Endothelial cell of umbilical vein (primary cell): Measurements from ENCODE around the gene LONRF3. TPM values are rescaled to one million over a fixed set of nuclear protein-coding genes. Genes with fewer than 3 reads are reported as not detected.

Experiments used
- BruUV-seq: library from RNA; stranded (reverse); fragments of 400-500 nt; replicated peaks from 2 replicates; lab custom pipeline; 2021; lab: Mats Ljungman, UMichigan
- CTCF ChIA-PET: fragments of 300-600, 350-600 bp; sonication (Branson Sonifier 250); formaldehyde crosslinking; loops from one replicate; lab custom pipeline; 2021; ENCODE audit warnings: antibody characterized with exemption, inconsistent platforms; lab: Charles Lee
- POLR2A ChIA-PET: fragments of 300-600, 350-600 bp; sonication (Branson Sonifier 250); formaldehyde crosslinking; loops from one replicate; lab custom pipeline; 2021; ENCODE audit warnings: antibody characterized with exemption, inconsistent platforms; lab: Charles Lee
- DNase-seq: peaks from one replicate; pipeline ENCODE4 v3.0.0-alpha.2; 2011; ENCODE audit warnings: low read depth, low spot score
- FAIRE-seq: peaks from 2 replicates; lab custom pipeline; 2011; peaks lifted over from hg19 to GRCh38; lab: Jason Lieb, UNC
- H2AFZ ChIP-seq: 2 replicates; pipeline ENCODE4 v1.6.0; 2012; ENCODE audit warnings: low read depth, low read length, control low read depth, inconsistent platforms
- H3K27ac ChIP-seq: 2 replicates; pipeline ENCODE4 v1.5.1; 2011; ENCODE audit warnings: low read depth, mild to moderate bottlenecking, control low read depth, low read length, moderate library complexity; ENCODE audit not compliant: insufficient read depth
- H3K27me3 ChIP-seq, 2 experiments: 2 replicates each; pipeline versions ENCODE4 v1.6.0 to v1.6.1; 2011; ENCODE audit warnings: low read length in 2 of 2, mixed read lengths in 1 of 2; ENCODE audit not compliant: control insufficient read depth in 2 of 2, insufficient read depth in 2 of 2
- H3K36me3 ChIP-seq, 2 experiments: 2 replicates in 1 of 2; 3 replicates in 1 of 2; pipeline ENCODE4 v1.5.1; 2011; ENCODE audit warnings: low read length in 2 of 2, mild to moderate bottlenecking in 1 of 2, moderate library complexity in 1 of 2; ENCODE audit not compliant: control insufficient read depth in 2 of 2, insufficient read depth in 2 of 2; ENCODE audit errors: extremely low read depth in 1 of 2
- H3K4me1 ChIP-seq: 3 replicates; pipeline ENCODE4 v1.5.1; 2011; ENCODE audit warnings: mild to moderate bottlenecking, low read length; ENCODE audit not compliant: control insufficient read depth, insufficient read depth; ENCODE audit errors: extremely low read depth
- H3K4me2 ChIP-seq: 2 replicates; pipeline ENCODE4 v1.6.1; 2011; ENCODE audit warnings: low read length, control low read depth, mixed read lengths; ENCODE audit not compliant: insufficient read depth
- H3K4me3 ChIP-seq, 3 experiments: fragments of 200-600 bp in 1 of 3; sonication (generic), shearing (Covaris generic) in 1 of 3; replicated peaks in 1 of 3; 2 replicates each; pipeline ENCODE4 v1.5.1; 2011 to 2016; ENCODE audit warnings: control low read depth in 3 of 3, low read length in 3 of 3, mild to moderate bottlenecking in 2 of 3, inconsistent platforms in 1 of 3, low read depth in 1 of 3, moderate library complexity in 1 of 3; ENCODE audit not compliant: insufficient read depth in 1 of 3
- H3K79me2 ChIP-seq: 2 replicates; pipeline ENCODE4 v1.6.0; 2012; ENCODE audit warnings: low read length, inconsistent platforms; ENCODE audit not compliant: control insufficient read depth, insufficient read depth
- H3K9ac ChIP-seq: replicated peaks from 2 replicates; pipeline ENCODE3; 2011; ENCODE audit warnings: low read length, control low read depth; ENCODE audit not compliant: insufficient read depth; ENCODE audit errors: extremely low read depth
- H3K9me1 ChIP-seq: replicated peaks from 3 replicates; pipeline ENCODE4 v1.6.0; 2011; ENCODE audit warnings: mild to moderate bottlenecking, low read length; ENCODE audit not compliant: control insufficient read depth, insufficient read depth; ENCODE audit errors: extremely low read depth
- H3K9me3 ChIP-seq: replicated peaks from 2 replicates; pipeline ENCODE4 v1.5.1; 2012; ENCODE audit warnings: low read length, inconsistent platforms; ENCODE audit not compliant: control insufficient read depth, insufficient read depth
- H4K20me1 ChIP-seq: replicated peaks from 2 replicates; pipeline ENCODE3; 2011; ENCODE audit warnings: mild to moderate bottlenecking, low read length; ENCODE audit not compliant: control insufficient read depth, insufficient read depth; ENCODE audit errors: extremely low read depth
- EZH2 ChIP-seq: IDR thresholded peaks from 2 replicates; pipeline ENCODE4 v1.6.1; 2012; ENCODE audit warnings: borderline replicate concordance, low read depth, mild to moderate bottlenecking, moderate library complexity, low read length, inconsistent platforms; ENCODE audit not compliant: severe bottlenecking
- FOS ChIP-seq: IDR thresholded peaks from 2 replicates; pipeline ENCODE4 v1.6.1; 2011; ENCODE audit warnings: mild to moderate bottlenecking, low read length, moderate library complexity, borderline replicate concordance; ENCODE audit not compliant: insufficient read depth
- GATA2 ChIP-seq: IDR thresholded peaks from 2 replicates; pipeline ENCODE4 v1.7.0; 2011; ENCODE audit warnings: low read depth, mild to moderate bottlenecking, moderate library complexity, mixed read lengths, low read length; ENCODE audit not compliant: insufficient read length, insufficient read depth
- JUN ChIP-seq: IDR thresholded peaks from 2 replicates; pipeline ENCODE4 v1.6.1; 2011; ENCODE audit warnings: borderline replicate concordance, low read depth; ENCODE audit not compliant: insufficient read length, insufficient read depth
- MYC ChIP-seq: IDR thresholded peaks from one replicate; pipeline ENCODE4 v1.6.1; 2011; ENCODE audit warnings: mild to moderate bottlenecking, low read depth, low read length
- POLR2A ChIP-seq: IDR thresholded peaks from 2 replicates; pipeline ENCODE4 v1.6.1; 2012; ENCODE audit warnings: low read depth, mild to moderate bottlenecking, control low read depth, low read length
- POLR2AphosphoS5 ChIP-seq: IDR thresholded peaks from 2 replicates; pipeline ENCODE4 v1.6.1; 2012; ENCODE audit warnings: low read depth, mild to moderate bottlenecking, control low read depth, low read length, moderate library complexity; ENCODE audit not compliant: insufficient read depth
- dilution Hi-C: fragments of 300-500 bp; cut with MboI; formaldehyde crosslinking; loops from one replicate; pipeline ENCODE4 v1.15.0; 2019; ENCODE audit warnings: low sequenced_read_pairs; ENCODE audit not compliant: extremely low pct_ligation_motif_present
- intact Hi-C: fragments of 100-400 bp; cut with micrococcal nuclease; formaldehyde crosslinking; loops from one replicate; pipeline ENCODE4 v1.10.0; 2022
- polyA plus RNA-seq, 4 experiments: library from polyadenylated mRNA; depleted of rRNA in 3 of 4; stranded (reverse) in 3 of 4; unstranded in 1 of 4; fragments of >200 nt; gene quantifications; 2 replicates each; pipeline versions ENCODE4 v1.2.1 to v1.2.3, GENCODE V29; 2011 to 2012; ENCODE audit warnings: missing spikeins in 1 of 4
- total RNA-seq: library from RNA; stranded (reverse); gene quantifications from 2 replicates; pipeline ENCODE4 v1.2.3, GENCODE V29; 2021
- TF ChIP-seq, protein P1 (sequence below), 2 donors: IDR thresholded peaks; 1 replicate in 1 of 2; 2 replicates in 1 of 2; pipeline ENCODE4 v1.5.1; 2011; ENCODE audit warnings: low read length in 2 of 2, mild to moderate bottlenecking in 2 of 2, moderate library complexity in 2 of 2, control low read depth in 1 of 2, inconsistent platforms in 1 of 2, low read depth in 1 of 2; ENCODE audit not compliant: insufficient read depth in 1 of 2; ENCODE audit errors: extremely low read depth in 1 of 2
- TF ChIP-seq, protein P2 (sequence below): IDR thresholded peaks from 2 replicates; pipeline ENCODE4 v1.6.1; 2011; ENCODE audit not compliant: insufficient read depth, insufficient read length

LONRF3 gene
- total and polyA plus RNA-seq, 2 donors (not counting 3 experiments of a cell fraction or from before 2014, with no cell fraction given), result 4.4 to 13.3 TPM

DNA sequence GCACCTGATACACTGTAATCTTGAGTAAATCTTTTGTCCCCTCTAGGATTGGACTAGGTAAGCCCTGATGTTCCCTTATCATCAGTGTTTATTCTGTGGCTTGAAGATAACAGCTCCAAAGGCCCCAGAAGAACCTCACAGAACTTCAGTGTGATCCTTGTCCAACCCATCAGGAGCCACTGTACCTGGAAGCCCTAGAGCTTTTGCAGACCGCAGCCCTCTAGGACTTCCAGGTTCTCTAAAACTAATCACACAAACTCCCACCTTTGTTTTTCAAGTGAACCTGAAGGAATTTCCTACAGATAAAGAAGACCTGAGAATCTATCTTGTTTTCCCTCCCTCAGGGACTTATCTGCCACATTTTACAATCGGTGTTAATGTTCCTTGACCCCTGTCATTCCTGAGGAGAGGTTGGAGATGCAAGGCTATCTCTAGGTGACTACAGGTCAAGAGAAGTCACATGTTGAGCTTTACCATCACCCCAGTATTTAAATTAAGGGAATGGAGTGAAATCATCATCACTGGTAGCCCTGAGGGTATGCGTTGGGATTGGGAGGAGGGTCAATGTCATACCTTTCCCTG is 32.9 kb downstream of the LONRF3 start:
- H2AFZ ChIP-seq, result no peak overlapping the region
- H3K27me3 ChIP-seq, result no peaks in the 10 kb centered on the region
- CTCF ChIA-PET, result interaction anchor here (1.1 to 4.8 kb wide), 3 partner anchors 59 to 657 kb away, joined by 3 to 37 read pairs (median 4); no protein-coding TSS in a partner anchor
- no peak overlapping the region for H3K4me2 ChIP-seq
- H4K20me1 ChIP-seq, result no peaks in the 10 kb centered on the region
- TF ChIP-seq JUN (no peak), POLR2A (no peak), GATA2 (no peak), EZH2 (no peak), FOS (no peak), POLR2AphosphoS5 (no peak), MYC (no peak)
- TF ChIP-seq, protein P1, sequence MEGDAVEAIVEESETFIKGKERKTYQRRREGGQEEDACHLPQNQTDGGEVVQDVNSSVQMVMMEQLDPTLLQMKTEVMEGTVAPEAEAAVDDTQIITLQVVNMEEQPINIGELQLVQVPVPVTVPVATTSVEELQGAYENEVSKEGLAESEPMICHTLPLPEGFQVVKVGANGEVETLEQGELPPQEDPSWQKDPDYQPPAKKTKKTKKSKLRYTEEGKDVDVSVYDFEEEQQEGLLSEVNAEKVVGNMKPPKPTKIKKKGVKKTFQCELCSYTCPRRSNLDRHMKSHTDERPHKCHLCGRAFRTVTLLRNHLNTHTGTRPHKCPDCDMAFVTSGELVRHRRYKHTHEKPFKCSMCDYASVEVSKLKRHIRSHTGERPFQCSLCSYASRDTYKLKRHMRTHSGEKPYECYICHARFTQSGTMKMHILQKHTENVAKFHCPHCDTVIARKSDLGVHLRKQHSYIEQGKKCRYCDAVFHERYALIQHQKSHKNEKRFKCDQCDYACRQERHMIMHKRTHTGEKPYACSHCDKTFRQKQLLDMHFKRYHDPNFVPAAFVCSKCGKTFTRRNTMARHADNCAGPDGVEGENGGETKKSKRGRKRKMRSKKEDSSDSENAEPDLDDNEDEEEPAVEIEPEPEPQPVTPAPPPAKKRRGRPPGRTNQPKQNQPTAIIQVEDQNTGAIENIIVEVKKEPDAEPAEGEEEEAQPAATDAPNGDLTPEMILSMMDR (IDR thresholded peaks at IDR 0.05; ENCODE audit: extremely low read depth in 1 of 2, insufficient read depth in 1 of 2, low read depth in 1 of 2, low read length in 2 of 2), result no peak
- TF ChIP-seq, protein P2, sequence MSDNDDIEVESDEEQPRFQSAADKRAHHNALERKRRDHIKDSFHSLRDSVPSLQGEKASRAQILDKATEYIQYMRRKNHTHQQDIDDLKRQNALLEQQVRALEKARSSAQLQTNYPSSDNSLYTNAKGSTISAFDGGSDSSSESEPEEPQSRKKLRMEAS, result no peak
- H3K4me3 ChIP-seq, result no peak overlapping the region
- dilution Hi-C loops, result no loop called here
- FAIRE-seq (no peak), DNase-seq (no peak)
- no peak overlapping the region for H3K9ac ChIP-seq
- H3K79me2 ChIP-seq, result no peaks in the 10 kb centered on the region
- H3K4me1 ChIP-seq, result no peaks in the 10 kb centered on the region
- POLR2A ChIA-PET, result no interaction called here
- intact Hi-C loops, result no loop called here
- BruUV-seq, result no TSS peak
- no peaks in the 10 kb centered on the region for H3K9me1 ChIP-seq
- no peak overlapping the region for H3K27ac ChIP-seq
- peaks cover 0 to 2% of the 10 kb centered on the region in 2 experiments for H3K36me3 ChIP-seq
- H3K9me3 ChIP-seq, result no peaks in the 10 kb centered on the region
